RWPE2 (cell line): ENCODE measurements around the gene IGFL1.
"Not testable (repeated sequence)": the region's sequence is repeated elsewhere in the genome, so short reads cannot be mapped to it uniquely, and the experiment has no call there.

Experiments
- ATAC-seq: fragments of 200-7000 bp; cut with Tn5 transposase; 3 replicates; pipeline ENCODE4 v1.9.1; 2021; ENCODE audit warnings: low read depth
- DNase-seq: peaks from one replicate; pipeline ENCODE4 v3.0.0-alpha.2; 2020; ENCODE audit warnings: low spot score
- H3K27ac ChIP-seq: fragments of 450-650 bp; 2 replicates; pipeline ENCODE4 v1.5.1; 2017; ENCODE audit warnings: mild to moderate bottlenecking; ENCODE audit not compliant: poor library complexity, severe bottlenecking
- H3K27me3 ChIP-seq: fragments of 250-450 bp; sonication (Bioruptor Pico); 2 replicates; pipeline ENCODE4 v1.5.1; 2021; ENCODE audit warnings: mild to moderate bottlenecking, moderate library complexity; ENCODE audit not compliant: insufficient read depth, poor library complexity, severe bottlenecking
- H3K36me3 ChIP-seq: fragments of 250-450 bp; sonication (Bioruptor Pico); 2 replicates; pipeline ENCODE4 v1.5.1; 2020; ENCODE audit warnings: low read depth, mild to moderate bottlenecking, moderate library complexity
- H3K4me1 ChIP-seq: fragments of 250-450 bp; sonication (Bioruptor Pico); 2 replicates; pipeline ENCODE4 v1.5.1; 2021; ENCODE audit warnings: mild to moderate bottlenecking, moderate library complexity; ENCODE audit not compliant: insufficient read depth, poor library complexity, severe bottlenecking
- H3K4me3 ChIP-seq: fragments of 250-450 bp; sonication (Bioruptor Pico); 2 replicates; pipeline ENCODE4 v1.5.1; 2021; ENCODE audit warnings: mild to moderate bottlenecking, moderate library complexity; ENCODE audit not compliant: severe bottlenecking
- H3K9me3 ChIP-seq: fragments of 250-450 bp; sonication (Bioruptor Pico); 2 replicates; pipeline ENCODE4 v1.5.1; 2021; ENCODE audit warnings: mild to moderate bottlenecking, moderate library complexity; ENCODE audit not compliant: severe bottlenecking
- CTCF ChIP-seq: fragments of 450-650 bp; IDR thresholded peaks from one replicate; pipeline ENCODE4 v1.5.1; 2017; ENCODE audit warnings: mild to moderate bottlenecking, moderate library complexity; ENCODE audit not compliant: poor library complexity, severe bottlenecking

The IGFL1 gene

DNA sequence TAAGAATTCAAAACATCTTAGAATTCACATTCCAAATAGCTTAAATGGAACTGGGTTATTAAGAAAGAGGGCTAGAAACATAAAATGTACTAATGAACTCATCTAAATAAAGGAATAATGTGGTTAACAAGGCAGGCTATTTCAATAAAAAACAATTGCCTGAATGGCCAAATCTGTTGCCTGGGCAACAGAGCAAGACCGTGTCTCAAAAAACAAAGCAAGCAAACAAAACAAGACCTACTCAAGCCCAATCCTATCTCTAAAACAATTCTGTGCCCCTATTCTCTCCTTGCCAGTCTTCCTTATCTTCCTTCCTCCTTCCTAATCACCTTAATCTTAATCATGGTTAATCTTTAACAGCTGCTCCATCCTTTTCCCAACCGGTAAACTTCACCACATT, 12.1 kb downstream of the IGFL1 start:
- H3K9me3 ChIP-seq = no peaks in the 10 kb centered on the region
- H3K4me1 ChIP-seq = no peaks in the 10 kb centered on the region
- no peak overlapping the region for H3K27ac ChIP-seq
- no peaks in the 10 kb centered on the region for H3K27me3 ChIP-seq
- no peak for ATAC-seq
- no peak for DNase-seq
- TF ChIP-seq CTCF = no peak
- H3K36me3 ChIP-seq = no peaks in the 10 kb centered on the region
- H3K4me3 ChIP-seq = no peak overlapping the region

GRCh38 chr19:46243081-46243654, 13.6 kb downstream of the IGFL1 start:
- not testable (repeated sequence) for H3K36me3 ChIP-seq, H3K27me3 ChIP-seq, H3K27ac ChIP-seq, H3K4me3 ChIP-seq, H3K9me3 ChIP-seq, ATAC-seq, DNase-seq, H3K4me1 ChIP-seq

GRCh38 chr19:46250076-46250735, 20.7 kb downstream of the IGFL1 start:
- no peaks in the 10 kb centered on the region for H3K9me3 ChIP-seq
- no peak overlapping the region for H3K27ac ChIP-seq
- no peak for ATAC-seq
- peaks cover 4% of the 10 kb centered on the region for H3K4me1 ChIP-seq
- H3K36me3 ChIP-seq = no peaks in the 10 kb centered on the region
- no peaks in the 10 kb centered on the region for H3K27me3 ChIP-seq
- DNase-seq = no peak
- no peak overlapping the region for H3K4me3 ChIP-seq
- TF ChIP-seq CTCF = no peak

DNA sequence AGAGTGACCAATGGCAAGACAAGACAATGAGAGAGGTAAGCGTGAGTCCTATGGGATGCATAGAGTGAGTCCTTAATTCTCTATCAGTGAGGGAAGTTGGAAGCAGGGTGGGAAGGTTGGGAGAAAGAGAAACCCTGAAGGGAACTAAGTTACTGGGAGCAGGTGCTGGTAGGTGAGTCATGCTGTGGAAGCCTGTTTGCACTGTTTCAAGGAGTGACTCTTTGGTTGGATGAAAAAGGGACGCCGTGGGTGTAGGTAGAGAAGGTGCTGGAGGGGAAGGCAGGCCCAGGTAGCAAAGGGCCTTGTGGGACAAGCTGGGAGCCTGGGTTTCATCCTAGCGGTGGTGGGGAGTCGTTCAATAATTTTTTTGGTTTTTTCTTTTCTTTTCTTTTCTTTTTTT, 21.9 kb downstream of the IGFL1 start:
- no peak for TF ChIP-seq CTCF
- H3K4me3 ChIP-seq = no peak overlapping the region
- no peaks in the 10 kb centered on the region for H3K27me3 ChIP-seq
- no peak overlapping the region for H3K27ac ChIP-seq
- H3K36me3 ChIP-seq = no peaks in the 10 kb centered on the region
- 0 out of 3 replicates have a peak, but pooled peaks have one; percentile 27 for ATAC-seq
- no peaks in the 10 kb centered on the region for H3K9me3 ChIP-seq
- peaks cover 4% of the 10 kb centered on the region for H3K4me1 ChIP-seq
- no peak for DNase-seq

DNA sequence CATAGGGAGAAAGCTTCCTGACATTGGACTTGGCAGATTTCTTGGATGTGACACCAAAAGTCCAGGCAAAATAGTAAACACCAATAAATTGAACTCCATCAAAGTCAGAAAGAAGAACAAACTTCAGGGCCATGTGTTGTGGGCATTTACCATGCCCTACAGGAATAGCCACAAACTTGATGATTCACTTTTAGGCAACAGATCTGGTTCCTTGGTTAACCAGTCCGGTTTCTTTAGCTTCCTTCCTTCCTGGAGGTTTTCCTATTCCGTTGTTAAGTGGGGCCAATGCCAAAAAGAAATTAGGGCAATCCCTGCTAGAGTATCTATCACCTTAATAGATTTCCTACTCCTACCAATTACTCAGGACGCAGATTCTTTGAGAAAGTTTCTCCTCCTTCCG, 25.2 kb downstream of the IGFL1 start:
- no peaks in the 10 kb centered on the region for H3K9me3 ChIP-seq
- DNase-seq = no peak
- no peaks in the 10 kb centered on the region for H3K27me3 ChIP-seq
- H3K27ac ChIP-seq = no peak overlapping the region
- H3K4me1 ChIP-seq = peaks cover 7% of the 10 kb centered on the region
- H3K4me3 ChIP-seq = no peak overlapping the region
- no peaks in the 10 kb centered on the region for H3K36me3 ChIP-seq
- TF ChIP-seq CTCF = no peak
- ATAC-seq = no peak
